Keratinocyte (primary cell): ENCODE measurements around the gene CCDC92B. TPM values are rescaled to one million over a fixed set of nuclear protein-coding genes. Genes with fewer than 3 reads are reported as not detected.
"Not testable (repeated sequence)": the region's sequence is repeated elsewhere in the genome, so short reads cannot be mapped to it uniquely, and the experiment has no call there.

Experiments
- DNase-seq: peaks from one replicate; pipeline ENCODE4 v3.0.0-alpha.2; 2011; ENCODE audit warnings: low read depth, missing footprints, low spot score
- FAIRE-seq: peaks from 2 replicates; lab custom pipeline; 2011; peaks lifted over from hg19 to GRCh38; lab: Jason Lieb, UNC
- H2AFZ ChIP-seq: 2 replicates; pipeline ENCODE4 v1.6.0; 2012; ENCODE audit warnings: low read length, control low read depth, inconsistent platforms; ENCODE audit not compliant: control insufficient read depth
- H3K27ac ChIP-seq: 2 replicates; pipeline ENCODE4 v1.5.1; 2011; ENCODE audit warnings: low read length; ENCODE audit not compliant: control insufficient read depth, insufficient read depth
- H3K27me3 ChIP-seq: 3 replicates; pipeline ENCODE4 v1.6.0; 2011; ENCODE audit warnings: low read length; ENCODE audit not compliant: control insufficient read depth, insufficient read depth; ENCODE audit errors: extremely low read depth
- H3K36me3 ChIP-seq, 2 experiments: 2 replicates in 1 of 2; 3 replicates in 1 of 2; pipeline ENCODE4 v1.5.1; 2011; ENCODE audit warnings: low read length in 2 of 2, mild to moderate bottlenecking in 1 of 2; ENCODE audit not compliant: control insufficient read depth in 2 of 2, insufficient read depth in 2 of 2; ENCODE audit errors: extremely low read depth in 1 of 2
- H3K4me1 ChIP-seq: 3 replicates; pipeline ENCODE4 v1.5.1; 2011; ENCODE audit warnings: low read length; ENCODE audit not compliant: control insufficient read depth, insufficient read depth; ENCODE audit errors: extremely low read depth
- H3K4me2 ChIP-seq: 3 replicates; pipeline ENCODE4 v1.6.0; 2011; ENCODE audit warnings: low read depth, low read length; ENCODE audit not compliant: control insufficient read depth, insufficient read depth; ENCODE audit errors: extremely low read depth
- H3K4me3 ChIP-seq, 3 experiments: fragments of 200-600 bp in 1 of 3; sonication (generic) in 1 of 3; 2 replicates in 2 of 3; 3 replicates in 1 of 3; pipeline ENCODE4 v1.5.1; 2011 to 2016; ENCODE audit warnings: low read length in 3 of 3, mild to moderate bottlenecking in 3 of 3, control low read depth in 2 of 3, inconsistent platforms in 1 of 3, low read depth in 1 of 3, mixed read lengths in 1 of 3, mixed run types in 1 of 3, moderate library complexity in 1 of 3; ENCODE audit not compliant: control insufficient read depth in 2 of 3, insufficient read depth in 2 of 3; ENCODE audit errors: extremely low read depth in 1 of 3
- H3K79me2 ChIP-seq: 2 replicates; pipeline ENCODE4 v1.6.0; 2012; ENCODE audit warnings: low read length; ENCODE audit not compliant: control insufficient read depth, insufficient read depth
- H3K9ac ChIP-seq: 3 replicates; pipeline ENCODE4 v1.6.0; 2011; ENCODE audit warnings: low read length; ENCODE audit not compliant: control insufficient read depth, insufficient read depth; ENCODE audit errors: extremely low read depth
- H3K9me1 ChIP-seq: 3 replicates; pipeline ENCODE4 v1.6.0; 2011; ENCODE audit warnings: low read length; ENCODE audit not compliant: control insufficient read depth, insufficient read depth; ENCODE audit errors: extremely low read depth
- H3K9me3 ChIP-seq: 2 replicates; pipeline ENCODE4 v1.5.1; 2012; ENCODE audit warnings: low read depth, low read length; ENCODE audit not compliant: control insufficient read depth
- H4K20me1 ChIP-seq: 3 replicates; pipeline ENCODE4 v1.6.0; 2011; ENCODE audit warnings: low read length; ENCODE audit not compliant: control insufficient read depth, insufficient read depth; ENCODE audit errors: extremely low read depth
- CTCF ChIP-seq, 3 experiments: IDR thresholded peaks in 1 of 3; conservative IDR thresholded peaks in 1 of 3; optimal IDR thresholded peaks in 1 of 3; 2 replicates in 2 of 3; 3 replicates in 1 of 3; pipeline versions ENCODE3 to v1.5.1; 2011; ENCODE audit warnings: low read length in 3 of 3, mild to moderate bottlenecking in 3 of 3, moderate library complexity in 2 of 3, control low read depth in 1 of 3, inconsistent platforms in 1 of 3; ENCODE audit not compliant: insufficient read depth in 2 of 3; ENCODE audit errors: extremely low read depth in 1 of 3
- EZH2 ChIP-seq: IDR thresholded peaks from one replicate; pipeline ENCODE4 v1.6.1; 2012; ENCODE audit warnings: inconsistent platforms, mild to moderate bottlenecking, low read length, moderate library complexity
- dilution Hi-C: fragments of 300-500 bp; cut with MboI; formaldehyde crosslinking; loops from one replicate; pipeline ENCODE4 v1.7.0; 2020; ENCODE audit warnings: low sequenced_read_pairs; ENCODE audit not compliant: extremely low pct_ligation_motif_present
- polyA plus RNA-seq, 5 experiments: library from polyadenylated mRNA; depleted of rRNA in 3 of 5; stranded (reverse) in 3 of 5; stranded (forward) in 1 of 5; unstranded in 1 of 5; fragments of >200 nt; gene quantifications; 1 replicate in 1 of 5; 2 replicates in 3 of 5; 3 replicates in 1 of 5; pipeline versions ENCODE4 v1.2.1 to v1.2.3, GENCODE V29; 2011 to 2012; ENCODE audit warnings: missing spikeins in 2 of 5, low read depth in 1 of 5, low replicate concordance in 1 of 5

Gene CCDC92B
- polyA plus RNA-seq, 1 donor (not counting 4 experiments of a cell fraction or from before 2014, with no cell fraction given): not detected

GRCh38 chr17:2681650-2682049 lies 67.8 kb downstream of the CCDC92B start:
- no peak for DNase-seq
- TF ChIP-seq CTCF (optimal IDR thresholded peaks at IDR 0.05 in 1 of 3, IDR thresholded peaks at IDR 0.05 in 1 of 3, conservative IDR thresholded peaks at IDR 0.05 in 1 of 3; ENCODE audit: extremely low read depth in 1 of 3, insufficient read depth in 2 of 3, low read length in 3 of 3) (no peak), EZH2 (no peak)
- dilution Hi-C loops: no loop called here
- Histone ChIP-seq H3K27me3 (no peaks in the 10 kb centered on the region), H3K9me3 (no peaks in the 10 kb centered on the region), H3K4me1 (no peaks in the 10 kb centered on the region), H3K9me1 (no peaks in the 10 kb centered on the region), H3K36me3 (peaks cover 22 to 25% of the 10 kb centered on the region in 2 experiments), H3K9ac (no peak overlapping the region), H3K4me2 (no peak overlapping the region), H4K20me1 (peaks cover 2% of the 10 kb centered on the region), H3K79me2 (peaks cover 2% of the 10 kb centered on the region), H3K27ac (no peak overlapping the region), H3K4me3 (no peak overlapping the region), H2AFZ (no peak overlapping the region)
- FAIRE-seq: no peak

- Histone ChIP-seq H3K4me1 (no peaks in the 10 kb centered on the region), H2AFZ (no peak overlapping the region), H3K79me2 (peaks cover 2% of the 10 kb centered on the region), H3K4me2 (no peak overlapping the region), H3K9me3 (no peaks in the 10 kb centered on the region), H3K27ac (no peak overlapping the region), H4K20me1 (no peaks in the 10 kb centered on the region), H3K36me3 (peaks cover 22 to 25% of the 10 kb centered on the region in 2 experiments), H3K9me1 (no peaks in the 10 kb centered on the region), H3K9ac (no peak overlapping the region), H3K27me3 (no peaks in the 10 kb centered on the region), H3K4me3 (no peak overlapping the region)
- DNase-seq (no peak), FAIRE-seq (no peak)
- TF ChIP-seq EZH2: no peak
- no peak for TF ChIP-seq CTCF (optimal IDR thresholded peaks at IDR 0.05 in 1 of 3, IDR thresholded peaks at IDR 0.05 in 1 of 3, conservative IDR thresholded peaks at IDR 0.05 in 1 of 3; ENCODE audit: extremely low read depth in 1 of 3, insufficient read depth in 2 of 3, low read length in 3 of 3)
- dilution Hi-C loops: no loop called here
Observed at GRCh38 chr17:2680961-2681360, 68.5 kb downstream of the CCDC92B start.

GRCh38 chr17:2679247-2679646 lies 70.2 kb downstream of the CCDC92B start:
- H3K9me1 ChIP-seq, H3K9ac ChIP-seq, DNase-seq, H3K4me2 ChIP-seq, H3K4me1 ChIP-seq, H2AFZ ChIP-seq, dilution Hi-C loops, H3K27ac ChIP-seq, H3K79me2 ChIP-seq, H3K27me3 ChIP-seq, H3K4me3 ChIP-seq, H3K9me3 ChIP-seq, H4K20me1 ChIP-seq, FAIRE-seq: not testable (repeated sequence)
- H3K36me3 ChIP-seq: peaks cover 21 to 29% of the 10 kb centered on the region in 2 experiments
